ENCODE results near the gene TREH.

Gene TREH

GRCh38 chr11:118627566-118627965, 51.9 kb downstream of the TREH start:
- Mint-ChIP-seq H3K9me3 (no peaks in the 10 kb centered on the region), H3K27me3 (ENCODE audit: low read depth, poor library complexity) (peaks cover 6% of the 10 kb centered on the region), H3K4me1 (peaks cover 13% of the 10 kb centered on the region), H3K27ac (no peak overlapping the region), H3K36me3 (ENCODE audit: low read depth) (peaks cover 28% of the 10 kb centered on the region), H3K4me3 (no peak overlapping the region)
- TF ChIP-seq, protein P1, sequence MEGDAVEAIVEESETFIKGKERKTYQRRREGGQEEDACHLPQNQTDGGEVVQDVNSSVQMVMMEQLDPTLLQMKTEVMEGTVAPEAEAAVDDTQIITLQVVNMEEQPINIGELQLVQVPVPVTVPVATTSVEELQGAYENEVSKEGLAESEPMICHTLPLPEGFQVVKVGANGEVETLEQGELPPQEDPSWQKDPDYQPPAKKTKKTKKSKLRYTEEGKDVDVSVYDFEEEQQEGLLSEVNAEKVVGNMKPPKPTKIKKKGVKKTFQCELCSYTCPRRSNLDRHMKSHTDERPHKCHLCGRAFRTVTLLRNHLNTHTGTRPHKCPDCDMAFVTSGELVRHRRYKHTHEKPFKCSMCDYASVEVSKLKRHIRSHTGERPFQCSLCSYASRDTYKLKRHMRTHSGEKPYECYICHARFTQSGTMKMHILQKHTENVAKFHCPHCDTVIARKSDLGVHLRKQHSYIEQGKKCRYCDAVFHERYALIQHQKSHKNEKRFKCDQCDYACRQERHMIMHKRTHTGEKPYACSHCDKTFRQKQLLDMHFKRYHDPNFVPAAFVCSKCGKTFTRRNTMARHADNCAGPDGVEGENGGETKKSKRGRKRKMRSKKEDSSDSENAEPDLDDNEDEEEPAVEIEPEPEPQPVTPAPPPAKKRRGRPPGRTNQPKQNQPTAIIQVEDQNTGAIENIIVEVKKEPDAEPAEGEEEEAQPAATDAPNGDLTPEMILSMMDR (IDR thresholded peaks at IDR 0.05): no peak
- DNase-seq: no peak

DNA sequence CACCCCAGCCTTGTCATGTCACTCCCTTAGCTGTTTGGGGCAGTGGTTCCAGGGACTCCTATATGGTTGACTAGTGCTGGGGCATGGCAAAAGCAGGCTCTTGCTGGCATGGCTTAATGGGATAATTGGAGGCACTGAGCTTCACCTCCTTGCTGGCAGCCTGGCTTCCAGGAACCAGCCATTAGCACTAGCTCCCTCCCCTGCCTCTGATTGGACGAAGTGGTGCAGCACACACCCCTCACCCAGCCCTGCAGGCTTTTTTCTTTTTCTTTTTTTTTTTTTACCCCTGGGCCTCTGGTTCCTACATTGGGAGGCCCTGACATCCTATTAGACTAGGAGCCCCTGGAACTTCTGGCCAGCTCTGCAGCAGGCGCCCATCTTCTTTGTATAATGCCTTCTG, 53.5 kb downstream of the TREH start:
- Mint-ChIP-seq H3K27me3 (ENCODE audit: low read depth, poor library complexity) (peaks cover 4% of the 10 kb centered on the region), H3K4me1 (peaks cover 27% of the 10 kb centered on the region), H3K4me3 (no peak overlapping the region), H3K9me3 (no peaks in the 10 kb centered on the region), H3K27ac (no peak overlapping the region), H3K36me3 (ENCODE audit: low read depth) (peaks cover 15% of the 10 kb centered on the region)
- DNase-seq: no peak
- TF ChIP-seq, protein P1 (IDR thresholded peaks at IDR 0.05): no peak

DNA sequence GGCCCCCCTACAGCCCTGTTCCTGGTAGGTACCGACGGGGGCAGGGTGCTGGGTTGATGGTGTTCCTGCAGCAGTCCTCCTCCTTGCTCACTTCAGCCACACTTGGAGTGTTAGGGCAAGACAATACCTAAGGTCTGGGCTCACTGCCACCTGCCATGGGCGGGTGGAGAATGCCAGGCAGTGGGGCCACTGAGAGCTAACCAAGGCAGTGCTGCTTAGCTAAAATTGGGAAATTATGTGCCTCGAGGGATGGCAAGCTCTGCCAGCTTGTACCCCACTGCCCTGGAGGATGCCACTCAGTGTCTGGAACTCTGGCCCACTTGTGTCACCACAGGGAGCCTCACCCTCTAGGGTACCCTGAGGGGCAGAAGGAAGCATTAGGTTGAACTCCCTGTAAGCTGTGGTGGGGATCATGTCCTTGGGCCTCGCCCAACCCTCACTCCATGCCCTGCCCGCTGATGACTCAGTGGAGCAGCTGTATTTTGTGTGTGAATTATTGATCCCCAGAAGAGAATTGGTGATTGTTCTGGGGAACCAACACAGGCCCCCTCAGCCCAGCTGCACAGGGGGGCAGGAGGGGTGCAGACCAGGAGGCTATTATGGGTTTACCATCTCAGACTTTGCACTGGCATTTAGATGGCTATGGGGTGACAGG, 54.3 kb downstream of the TREH start:
- peaks cover 34% of the 10 kb centered on the region for H3K4me1 Mint-ChIP-seq

GRCh38 chr11:118623269-118623655, 56.2 kb downstream of the TREH start:
- Mint-ChIP-seq H3K27me3 (ENCODE audit: low read depth, poor library complexity) (no peaks in the 10 kb centered on the region), H3K27ac (no peak overlapping the region), H3K36me3 (ENCODE audit: low read depth) (peaks cover 7% of the 10 kb centered on the region), H3K4me3 (no peak overlapping the region), H3K9me3 (no peaks in the 10 kb centered on the region), H3K4me1 (peaks cover 53% of the 10 kb centered on the region)
- TF ChIP-seq, protein P1 (IDR thresholded peaks at IDR 0.05): no peak
- no peak for DNase-seq

More for the DNA sequence above, 54.3 kb downstream of the TREH start:
- peaks cover 4% of the 10 kb centered on the region for H3K27me3 Mint-ChIP-seq (ENCODE audit: low read depth, poor library complexity)
- H3K27ac Mint-ChIP-seq: no peak overlapping the region
- no peak for DNase-seq
- no peak overlapping the region for H3K4me3 Mint-ChIP-seq
- H3K9me3 Mint-ChIP-seq: no peaks in the 10 kb centered on the region
- peaks cover 15% of the 10 kb centered on the region for H3K36me3 Mint-ChIP-seq (ENCODE audit: low read depth)
- TF ChIP-seq, protein P1 (IDR thresholded peaks at IDR 0.05): no peak

DNA sequence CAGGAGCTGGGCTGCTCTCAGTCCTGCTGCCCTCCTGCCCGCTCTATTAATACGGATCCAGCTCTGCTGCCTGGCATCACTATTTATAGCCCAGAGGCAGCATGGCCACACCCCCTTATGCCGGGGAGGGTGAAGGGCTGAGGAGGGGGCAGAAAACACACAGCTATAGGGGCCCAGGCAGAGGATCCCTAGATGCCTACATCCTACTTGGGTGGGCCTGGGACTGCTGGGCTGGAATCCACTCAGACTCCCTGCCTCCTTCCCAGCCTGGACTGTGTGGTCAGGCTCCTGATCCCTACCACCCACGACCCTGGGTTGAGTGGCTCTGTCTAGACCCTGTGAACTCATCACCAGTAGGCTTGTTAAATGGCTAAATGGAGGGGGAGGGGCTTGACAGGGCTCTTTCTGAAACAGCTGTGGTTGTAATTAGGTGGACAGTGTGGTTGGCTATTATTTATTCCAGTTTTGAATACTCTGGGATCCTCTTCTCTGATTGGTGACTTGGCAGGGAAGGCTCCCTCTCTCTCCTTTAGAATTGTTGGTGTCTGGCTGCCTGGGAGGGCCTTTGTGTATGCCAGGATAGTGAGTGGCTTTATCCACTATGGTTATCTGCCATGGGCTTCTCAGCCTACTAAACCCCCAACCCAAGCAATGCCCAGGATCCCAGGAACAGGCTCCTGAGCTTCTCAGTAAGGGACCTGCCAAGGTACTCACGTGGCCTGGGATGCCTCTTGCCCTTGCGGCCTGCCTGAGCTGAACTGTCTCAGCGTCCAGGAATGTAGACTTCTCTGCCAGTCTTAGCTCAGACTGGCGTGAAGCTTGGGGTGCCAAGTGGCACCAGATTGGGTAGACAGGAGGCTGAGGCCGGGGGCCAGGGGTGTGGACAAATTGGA, 56.8 kb downstream of the TREH start:
- no peaks in the 10 kb centered on the region for H3K9me3 Mint-ChIP-seq
- no peak overlapping the region for H3K27ac Mint-ChIP-seq
- DNase-seq: peak; percentile 32
- no peaks in the 10 kb centered on the region for H3K27me3 Mint-ChIP-seq (ENCODE audit: low read depth, poor library complexity)
- H3K4me3 Mint-ChIP-seq: peak overlapping the region; percentile 91
- peaks cover 59% of the 10 kb centered on the region for H3K4me1 Mint-ChIP-seq
- TF ChIP-seq, protein P1 (IDR thresholded peaks at IDR 0.05): no peak
- peaks cover 5% of the 10 kb centered on the region for H3K36me3 Mint-ChIP-seq (ENCODE audit: low read depth)

All from nephron progenitor cell (in vitro differentiated cells).